HG03135 (cell line): ENCODE data around the gene ARHGEF19.
A peak's percentile ranks its signal among the peaks of the same experiment; 100 is the strongest.
"Not testable (repeated sequence)": the region's sequence is repeated elsewhere in the genome, so short reads cannot be mapped to it uniquely, and the experiment has no call there.

Experiments
- ATAC-seq: cut with Tn5 transposase; IDR thresholded peaks from one replicate; pipeline ENCODE4 v1.9.1; 2021; ENCODE audit warnings: mild to moderate bottlenecking, moderate library complexity; ENCODE audit not compliant: unreplicated experiment

Gene ARHGEF19

GRCh38 chr1:16212251-16212961, at the start of gene ARHGEF19:
TSS of gene ARHGEF19 (minus strand) at chr1:16212652. CDS start at chr1:16209054, 3,598 bp downstream.
- no peak for ATAC-seq

GRCh38 chr1:16262067-16262466, 49.6 kb upstream of the ARHGEF19 start:
- ATAC-seq: no peak

GRCh38 chr1:16260814-16261213, 48.4 kb upstream of the ARHGEF19 start:
- no peak for ATAC-seq

- no peak for ATAC-seq
Observed at GRCh38 chr1:16258591-16259135, 46.2 kb upstream of the ARHGEF19 start.

- ATAC-seq: no peak
Observed at GRCh38 chr1:16257968-16258367, 45.5 kb upstream of the ARHGEF19 start.

GRCh38 chr1:16257556-16257955, 45.1 kb upstream of the ARHGEF19 start:
- not testable (repeated sequence) for ATAC-seq

- ATAC-seq: no peak
Observed at GRCh38 chr1:16256478-16256877, 44.0 kb upstream of the ARHGEF19 start.

- ATAC-seq: no peak
Observed at GRCh38 chr1:16254263-16254928, 41.9 kb upstream of the ARHGEF19 start.

- ATAC-seq: no peak
Observed at GRCh38 chr1:16253332-16253922, 41.0 kb upstream of the ARHGEF19 start.

GRCh38 chr1:16252912-16253311, 40.5 kb upstream of the ARHGEF19 start:
- no peak for ATAC-seq

GRCh38 chr1:16251381-16251780, 38.9 kb upstream of the ARHGEF19 start:
- no peak for ATAC-seq

GRCh38 chr1:16250524-16251251, 38.2 kb upstream of the ARHGEF19 start:
- no peak for ATAC-seq

- no peak for ATAC-seq
Observed at GRCh38 chr1:16249596-16250241, 37.3 kb upstream of the ARHGEF19 start.

GRCh38 chr1:16248603-16249516, 36.4 kb upstream of the ARHGEF19 start:
- ATAC-seq: peak; percentile 53

GRCh38 chr1:16248007-16248436, 35.6 kb upstream of the ARHGEF19 start:
- ATAC-seq: no peak

GRCh38 chr1:16247441-16247840, 35.0 kb upstream of the ARHGEF19 start:
- no peak for ATAC-seq

- no peak for ATAC-seq
Observed at GRCh38 chr1:16246961-16247360, 34.5 kb upstream of the ARHGEF19 start.

GRCh38 chr1:16246239-16246638, 33.8 kb upstream of the ARHGEF19 start:
- ATAC-seq: not testable (repeated sequence)

- no peak for ATAC-seq
Observed at GRCh38 chr1:16245476-16246196, 33.2 kb upstream of the ARHGEF19 start.
